ENCODE data around the gene FMNL2.
"Not testable (repeated sequence)": the region's sequence is repeated elsewhere in the genome, so short reads cannot be mapped to it uniquely, and the experiment has no call there.

Gene FMNL2

GRCh38 chr2:152470861-152471854, 136.2 kb downstream of the FMNL2 start:
- no peak for DNase-seq (ENCODE audit: low read depth)

GRCh38 chr2:152472481-152472887, 137.5 kb downstream of the FMNL2 start:
- no peak for DNase-seq (ENCODE audit: low read depth)

GRCh38 chr2:152473151-152473857, 138.3 kb downstream of the FMNL2 start:
- no peak for DNase-seq (ENCODE audit: low read depth)

- not testable (repeated sequence) for DNase-seq (ENCODE audit: low read depth)
Measured at GRCh38 chr2:152474523-152474922, 139.5 kb downstream of the FMNL2 start.

DNA sequence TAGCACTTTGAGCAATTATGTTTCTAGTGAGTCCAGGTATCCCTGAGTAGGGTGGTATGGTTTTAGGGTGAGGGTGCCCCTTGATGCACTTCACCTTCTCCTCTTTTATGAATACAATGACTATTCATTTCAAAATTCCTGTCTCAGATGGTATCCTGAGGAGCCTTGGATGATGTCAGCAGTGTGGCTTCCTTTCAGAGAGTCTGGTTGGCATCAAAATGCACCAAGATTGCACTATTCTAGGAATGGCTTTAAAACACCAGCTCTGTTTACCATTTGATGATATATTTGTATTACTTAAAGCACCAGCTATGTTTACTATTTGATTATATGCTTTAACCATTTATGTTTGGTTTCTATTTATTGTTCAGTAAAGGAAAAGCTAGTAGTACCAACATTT, 141.0 kb downstream of the FMNL2 start:
- DNase-seq (ENCODE audit: low read depth), result no peak

GRCh38 chr2:152477347-152478092, 142.5 kb downstream of the FMNL2 start:
- no peak for DNase-seq (ENCODE audit: low read depth)

DNA sequence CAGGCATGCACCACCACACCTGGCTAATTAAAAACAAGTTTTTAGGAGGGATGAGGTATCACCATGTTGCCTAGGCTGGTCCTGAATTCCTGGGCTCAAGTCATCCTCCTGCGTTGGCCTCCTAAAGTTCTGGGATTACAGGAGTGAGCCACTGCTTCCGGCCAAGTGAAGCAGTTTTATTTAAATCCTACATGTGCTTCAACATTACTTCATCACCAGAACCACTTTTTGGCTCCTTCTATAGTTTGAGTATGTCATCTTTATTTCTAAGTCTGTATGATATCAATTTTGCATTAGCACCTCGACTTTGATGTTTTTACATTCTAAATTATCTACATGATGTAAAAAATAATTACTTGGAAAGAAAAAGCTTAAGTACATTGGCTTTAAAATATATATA, 144.3 kb downstream of the FMNL2 start:
- DNase-seq (ENCODE audit: low read depth), result no peak

GRCh38 chr2:152480821-152481399, 145.9 kb downstream of the FMNL2 start:
- no peak for DNase-seq (ENCODE audit: low read depth)

DNA sequence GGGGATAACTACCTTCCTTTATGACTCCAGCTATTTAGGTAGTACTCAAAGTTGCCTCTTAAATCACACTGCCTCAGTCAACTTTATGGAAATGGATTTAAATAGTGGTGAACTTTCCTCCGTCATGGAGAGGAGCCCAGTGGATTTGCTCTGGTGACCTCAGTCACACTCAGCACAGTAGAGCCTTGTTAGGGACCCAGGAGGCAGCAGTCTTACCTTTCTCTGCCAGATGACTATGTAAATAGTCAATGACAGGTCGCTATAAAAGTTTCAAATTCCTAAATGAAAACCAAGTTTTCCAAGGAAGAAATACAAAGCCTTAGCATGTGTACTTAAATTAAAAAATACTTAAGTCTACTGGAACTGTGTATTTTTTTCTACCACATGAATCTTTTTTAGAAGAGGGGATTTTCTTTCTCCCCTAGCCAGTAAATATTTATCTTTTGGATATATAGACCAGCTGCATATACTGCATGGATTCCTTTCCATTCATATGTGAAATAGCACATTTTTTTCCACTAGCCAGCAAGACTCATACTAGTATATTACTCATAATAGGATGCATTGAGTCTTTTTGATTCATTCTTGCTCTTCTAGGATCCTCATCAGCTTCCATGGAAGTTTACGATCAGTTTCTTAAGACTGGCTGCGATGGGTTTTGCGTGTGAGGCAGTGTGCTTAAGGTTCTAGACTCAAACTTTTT, 147.1 kb downstream of the FMNL2 start:
- DNase-seq (ENCODE audit: low read depth), result no peak

DNA sequence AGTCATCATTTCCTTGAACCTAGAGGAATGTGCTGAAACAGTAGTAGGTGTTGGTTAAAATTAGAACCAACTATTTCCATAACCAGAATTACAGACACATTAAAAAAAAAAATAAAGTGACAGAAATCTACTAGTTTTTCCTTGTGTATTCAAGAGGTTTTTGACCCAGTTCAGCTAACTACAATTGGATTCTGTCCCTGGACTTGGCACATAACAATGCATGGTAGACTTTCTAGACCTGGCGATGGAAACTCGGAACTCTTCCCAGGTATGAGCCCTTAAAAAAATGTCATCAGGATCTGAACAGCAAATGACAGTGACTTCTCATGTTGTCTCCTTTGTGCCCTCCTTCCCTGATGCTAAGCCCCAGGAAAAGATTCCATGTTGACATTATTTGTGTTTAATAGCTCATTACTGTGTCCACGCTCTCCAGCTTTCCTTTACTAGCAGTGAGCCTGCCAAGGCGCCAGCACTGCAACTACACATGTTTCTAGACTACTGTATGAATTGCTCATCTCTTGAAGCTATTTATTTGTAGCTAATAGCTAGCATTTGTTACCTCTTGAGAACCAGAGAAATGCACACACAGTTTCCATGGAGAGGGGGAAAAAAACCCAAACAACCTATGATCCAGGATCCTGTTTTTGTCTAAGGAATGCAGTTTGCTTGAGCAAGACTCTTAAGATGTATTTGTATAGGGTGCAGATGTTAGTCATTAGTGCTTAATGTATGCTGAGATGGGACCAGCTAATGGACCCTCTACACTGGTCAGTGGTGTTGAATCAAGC, 148.5 kb downstream of the FMNL2 start:
- DNase-seq (ENCODE audit: low read depth), result no peak

- no peak for DNase-seq (ENCODE audit: low read depth)
Measured at GRCh38 chr2:152485954-152486736, 151.2 kb downstream of the FMNL2 start.

DNA sequence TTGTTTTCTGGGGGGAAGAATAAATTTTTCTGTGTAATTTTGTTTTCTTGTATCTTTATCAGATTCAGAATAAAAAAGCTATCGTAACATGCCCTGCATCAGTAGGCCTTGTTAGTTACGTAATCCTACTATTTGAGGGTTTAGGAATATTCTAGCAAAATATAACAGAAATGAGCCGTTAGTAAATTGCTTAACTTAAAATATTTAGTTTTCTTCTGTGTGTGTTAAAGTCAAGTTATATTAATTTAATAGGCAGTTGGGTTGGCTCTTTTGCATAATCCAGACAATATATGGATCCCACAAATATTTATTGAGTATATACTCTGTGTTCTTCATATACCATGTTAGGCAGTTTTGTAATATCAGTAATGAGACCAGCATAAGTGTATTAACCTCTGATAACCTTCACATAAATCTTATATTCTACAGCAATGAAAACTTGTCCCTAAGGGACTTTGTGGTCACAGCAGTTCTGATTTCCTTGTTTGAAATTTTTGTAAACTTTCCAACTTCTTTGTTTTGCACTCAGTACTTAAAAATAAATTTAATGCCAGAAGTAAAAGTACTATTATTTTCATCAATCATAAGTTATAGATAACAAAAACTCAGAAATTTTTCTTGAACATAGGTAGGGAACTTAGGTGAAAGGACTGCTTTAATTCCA, 151.9 kb downstream of the FMNL2 start:
- DNase-seq (ENCODE audit: low read depth), result no peak

- no peak for DNase-seq (ENCODE audit: low read depth)
Measured at GRCh38 chr2:152488075-152488474, 153.1 kb downstream of the FMNL2 start.

DNA sequence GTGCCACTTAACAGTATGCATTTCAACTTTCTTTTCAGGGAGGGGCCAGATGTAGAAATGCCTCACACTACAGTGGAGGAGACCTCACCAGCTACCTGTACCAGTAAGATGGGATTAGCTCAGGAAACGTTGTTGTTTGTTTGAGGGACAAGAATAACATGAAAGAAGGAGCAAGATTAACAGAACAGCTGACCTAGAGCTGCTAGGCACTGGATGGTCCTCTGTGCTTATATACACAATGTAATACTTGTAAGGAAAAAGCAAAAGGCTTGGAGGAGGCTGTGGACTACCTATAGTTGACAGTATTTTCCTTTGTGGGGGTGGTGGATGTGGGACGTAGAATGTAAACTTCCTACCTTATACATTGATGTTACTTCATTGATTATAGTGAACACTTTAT, 154.4 kb downstream of the FMNL2 start:
- no peak for DNase-seq (ENCODE audit: low read depth)

DNA sequence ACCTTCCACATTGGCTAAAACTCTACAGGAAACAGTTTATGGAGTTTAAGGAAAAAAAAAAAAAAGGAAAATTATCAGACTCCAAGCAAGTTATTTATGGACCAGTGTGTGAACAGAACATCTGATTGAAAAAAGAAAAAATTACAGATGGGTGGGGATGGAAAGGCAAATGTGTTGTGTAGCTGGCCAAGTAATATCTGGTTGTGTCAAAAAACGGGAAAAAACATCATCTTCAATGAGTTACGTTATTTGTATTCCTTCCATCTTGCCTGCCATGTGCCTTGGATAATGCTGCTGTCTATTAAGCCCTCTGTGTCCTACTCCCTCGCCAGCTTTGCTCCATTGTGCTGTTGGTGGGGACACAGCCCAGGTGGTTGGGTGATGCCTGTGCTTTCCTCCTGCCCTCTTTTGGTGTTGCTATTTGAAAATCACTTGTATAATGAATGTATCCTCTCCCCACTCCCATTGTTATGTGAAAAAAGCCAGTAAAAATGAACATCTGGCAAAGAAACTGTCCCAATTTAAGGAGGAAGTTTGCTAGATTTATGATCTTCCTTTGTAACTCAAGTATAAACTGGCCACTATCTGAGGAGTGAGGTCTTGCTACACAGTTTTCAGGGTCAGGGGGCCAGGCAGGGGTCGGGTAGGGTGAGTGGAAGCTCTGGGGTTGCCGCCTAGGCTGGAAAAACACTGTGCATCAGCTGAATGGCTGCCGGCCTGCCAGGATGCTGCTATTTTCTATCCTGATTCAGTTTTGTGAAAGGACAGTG, 155.9 kb downstream of the FMNL2 start:
- DNase-seq (ENCODE audit: low read depth), result no peak

- DNase-seq (ENCODE audit: low read depth), result no peak
Measured at GRCh38 chr2:152492131-152492530, 157.2 kb downstream of the FMNL2 start.

DNA sequence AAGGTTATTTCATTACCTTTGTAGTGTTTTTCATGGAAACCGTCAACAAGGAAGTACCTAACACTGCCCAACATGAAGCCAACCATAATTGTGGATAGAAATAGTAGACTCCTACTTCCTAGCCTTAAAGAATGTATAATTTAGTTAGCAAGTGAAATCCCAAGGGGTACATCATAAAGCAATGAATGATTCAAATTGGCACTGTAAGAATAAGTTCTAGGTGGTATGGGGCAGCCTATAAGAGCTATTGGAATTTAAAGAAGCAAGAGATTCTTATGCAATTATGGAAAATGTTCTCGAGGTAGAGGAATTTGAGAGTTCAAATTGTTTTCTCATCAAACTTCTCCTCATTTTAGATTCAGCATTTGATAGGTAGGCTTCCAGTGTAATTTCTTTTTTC, 157.9 kb downstream of the FMNL2 start:
- DNase-seq (ENCODE audit: low read depth), result no peak

DNA sequence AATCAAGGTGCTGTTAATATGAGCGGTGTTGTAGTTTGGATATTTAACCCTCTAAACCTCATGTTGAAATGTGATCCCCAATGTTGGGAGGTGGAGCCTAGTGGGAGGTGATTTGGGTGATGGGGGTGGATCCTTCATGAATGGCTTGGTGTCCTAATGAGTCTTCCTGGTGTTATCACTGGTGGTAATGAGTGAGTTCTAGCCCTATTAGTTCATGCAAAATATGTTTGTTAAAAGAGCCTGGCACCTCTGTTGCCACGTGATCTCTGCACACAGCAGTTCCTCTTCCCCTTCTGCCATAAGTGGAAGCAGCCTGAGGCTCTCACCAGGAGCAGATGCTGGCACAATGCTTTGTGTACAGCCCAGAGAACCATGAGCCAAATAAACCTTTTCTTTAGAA, 158.4 kb downstream of the FMNL2 start:
- no peak for DNase-seq (ENCODE audit: low read depth)
